Measurements from ENCODE around the gene SPCS2.

Gene SPCS2

DNA sequence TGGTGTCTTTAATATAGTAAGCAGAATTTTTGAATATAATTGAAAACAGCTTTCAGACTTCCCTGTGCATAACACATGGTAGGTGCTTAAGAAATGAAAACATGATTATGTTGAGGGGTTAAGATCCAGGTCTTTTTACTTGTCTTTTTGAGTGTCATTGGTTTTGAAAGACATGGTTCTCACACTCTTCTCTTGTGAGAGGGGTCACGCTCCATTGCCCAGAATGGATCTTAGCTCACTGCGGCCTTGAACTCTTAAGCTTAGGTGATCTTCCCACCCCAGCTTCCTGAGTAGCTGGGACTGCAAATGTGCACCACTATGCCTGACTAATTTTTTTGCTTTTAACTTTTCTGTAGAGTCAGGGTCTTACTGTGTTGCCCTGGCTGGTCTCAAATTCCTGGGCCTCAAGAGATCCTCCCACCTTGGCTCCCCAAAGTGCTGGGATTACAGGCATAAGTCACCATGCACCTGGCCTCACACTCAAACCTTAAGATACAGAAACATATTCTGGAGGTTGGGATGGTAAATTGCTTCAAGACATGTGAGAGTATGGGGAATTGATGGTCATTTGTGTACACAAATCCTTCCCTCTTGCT is 1.4 kb downstream of the SPCS2 start:
- Histone ChIP-seq H3K36me3 (replicated peaks) (peaks cover 13% of the 10 kb centered on the region), H3K27me3 (replicated peaks) (no peaks in the 10 kb centered on the region), H3K27ac (peak overlapping the region; percentile 87), H3K4me3 (ENCODE audit: low read depth, low read length) (peak overlapping the region; percentile 99)
- no peak for DNase-seq
- in situ Hi-C loops (cut with HindIII; ENCODE audit: low pct_ligation_motif_present, low sequenced_read_pairs) = no loop called here
- TF ChIP-seq, protein P1, sequence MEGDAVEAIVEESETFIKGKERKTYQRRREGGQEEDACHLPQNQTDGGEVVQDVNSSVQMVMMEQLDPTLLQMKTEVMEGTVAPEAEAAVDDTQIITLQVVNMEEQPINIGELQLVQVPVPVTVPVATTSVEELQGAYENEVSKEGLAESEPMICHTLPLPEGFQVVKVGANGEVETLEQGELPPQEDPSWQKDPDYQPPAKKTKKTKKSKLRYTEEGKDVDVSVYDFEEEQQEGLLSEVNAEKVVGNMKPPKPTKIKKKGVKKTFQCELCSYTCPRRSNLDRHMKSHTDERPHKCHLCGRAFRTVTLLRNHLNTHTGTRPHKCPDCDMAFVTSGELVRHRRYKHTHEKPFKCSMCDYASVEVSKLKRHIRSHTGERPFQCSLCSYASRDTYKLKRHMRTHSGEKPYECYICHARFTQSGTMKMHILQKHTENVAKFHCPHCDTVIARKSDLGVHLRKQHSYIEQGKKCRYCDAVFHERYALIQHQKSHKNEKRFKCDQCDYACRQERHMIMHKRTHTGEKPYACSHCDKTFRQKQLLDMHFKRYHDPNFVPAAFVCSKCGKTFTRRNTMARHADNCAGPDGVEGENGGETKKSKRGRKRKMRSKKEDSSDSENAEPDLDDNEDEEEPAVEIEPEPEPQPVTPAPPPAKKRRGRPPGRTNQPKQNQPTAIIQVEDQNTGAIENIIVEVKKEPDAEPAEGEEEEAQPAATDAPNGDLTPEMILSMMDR (IDR thresholded peaks at IDR 0.05; ENCODE audit: low read depth, low read length, missing control alignments) = no peak

DNA sequence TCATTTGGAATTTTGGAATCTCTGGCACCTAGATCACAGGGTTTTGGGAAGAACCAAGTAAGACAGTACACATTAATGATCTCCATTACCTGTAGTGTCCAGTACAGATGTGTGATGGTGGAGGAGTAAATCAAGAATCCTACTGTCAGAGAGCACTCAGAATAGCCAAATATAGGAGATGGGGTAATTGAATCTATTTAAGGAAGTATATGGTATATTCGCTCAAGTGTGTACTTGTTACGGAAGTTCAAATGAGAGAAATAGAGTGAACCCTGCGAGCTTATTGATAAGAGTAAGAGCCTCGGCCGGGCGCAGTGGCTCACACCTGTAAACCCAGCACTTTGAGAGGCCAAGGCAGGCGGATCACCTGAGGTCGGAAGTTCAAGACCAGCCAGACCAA is 2.2 kb downstream of the SPCS2 start:
- Histone ChIP-seq H3K4me3 (ENCODE audit: low read depth, low read length) (no peak overlapping the region), H3K27ac (no peak overlapping the region), H3K36me3 (replicated peaks) (peaks cover 13% of the 10 kb centered on the region), H3K27me3 (replicated peaks) (no peaks in the 10 kb centered on the region)
- DNase-seq = no peak
- in situ Hi-C loops (cut with HindIII; ENCODE audit: low pct_ligation_motif_present, low sequenced_read_pairs) = no loop called here
- TF ChIP-seq, protein P1 (IDR thresholded peaks at IDR 0.05; ENCODE audit: low read depth, low read length, missing control alignments) = no peak

GRCh38 chr11:74952752-74953151 is 3.7 kb downstream of the SPCS2 start:
- no peak for DNase-seq
- H3K27me3 ChIP-seq (replicated peaks) = no peaks in the 10 kb centered on the region
- H3K36me3 ChIP-seq (replicated peaks) = peaks cover 15% of the 10 kb centered on the region
- in situ Hi-C loops (cut with HindIII; ENCODE audit: low pct_ligation_motif_present, low sequenced_read_pairs) = no loop called here
- no peak overlapping the region for H3K4me3 ChIP-seq (ENCODE audit: low read depth, low read length)
- TF ChIP-seq, protein P1 (IDR thresholded peaks at IDR 0.05; ENCODE audit: low read depth, low read length, missing control alignments) = no peak
- H3K27ac ChIP-seq = no peak overlapping the region

DNA sequence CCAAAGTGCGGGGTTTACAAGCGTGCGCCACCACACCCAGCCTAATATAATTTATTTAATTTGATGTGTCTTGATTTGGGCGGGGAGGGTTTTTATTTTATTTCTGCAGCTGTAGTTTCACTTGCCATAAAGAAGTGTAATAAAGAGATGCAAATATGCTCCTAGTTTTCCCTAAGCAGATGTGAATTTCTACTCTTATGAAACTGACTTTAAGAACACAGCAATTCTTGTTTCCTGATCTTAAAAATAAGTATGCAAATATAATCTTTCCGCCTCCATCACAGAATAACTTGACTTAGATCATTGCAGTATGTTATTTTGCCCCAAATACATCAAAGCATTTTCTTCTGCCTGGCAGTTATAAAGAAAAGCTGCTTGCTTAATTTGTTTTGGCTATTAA is 4.4 kb downstream of the SPCS2 start:
- no peak for DNase-seq
- in situ Hi-C loops (cut with HindIII; ENCODE audit: low pct_ligation_motif_present, low sequenced_read_pairs) = no loop called here

GRCh38 chr11:74954199-74954598 is 5.1 kb downstream of the SPCS2 start:
- in situ Hi-C loops (cut with HindIII; ENCODE audit: low pct_ligation_motif_present, low sequenced_read_pairs) = no loop called here
- DNase-seq = no peak
- H3K36me3 ChIP-seq (replicated peaks) = peaks cover 15% of the 10 kb centered on the region
- H3K27ac ChIP-seq = no peak overlapping the region
- H3K4me3 ChIP-seq (ENCODE audit: low read depth, low read length) = no peak overlapping the region
- TF ChIP-seq, protein P1 (IDR thresholded peaks at IDR 0.05; ENCODE audit: low read depth, low read length, missing control alignments) = no peak
- H3K27me3 ChIP-seq (replicated peaks) = no peaks in the 10 kb centered on the region

More for the DNA sequence above, 4.4 kb downstream of the SPCS2 start:
- no peaks in the 10 kb centered on the region for H3K27me3 ChIP-seq (replicated peaks)
- H3K36me3 ChIP-seq (replicated peaks) = peaks cover 15% of the 10 kb centered on the region
- no peak overlapping the region for H3K27ac ChIP-seq
- H3K4me3 ChIP-seq (ENCODE audit: low read depth, low read length) = no peak overlapping the region
- TF ChIP-seq, protein P1 (IDR thresholded peaks at IDR 0.05; ENCODE audit: low read depth, low read length, missing control alignments) = no peak

Measured in brain microvascular endothelial cell (primary cell).